Measurements from ENCODE around the gene ENOX1.

The ENOX1 gene

GRCh38 chr13:43245374-43245964 is 541.3 kb downstream of the ENOX1 start:
- H3K4me3 ChIP-seq (ENCODE audit: low read depth, low read length) = no peak overlapping the region
- no peak for TF ChIP-seq CTCF (IDR thresholded peaks at IDR 0.05; ENCODE audit: insufficient read depth, low read depth, low read length, missing control alignments)
- no peak for DNase-seq (ENCODE audit: low read depth)

DNA sequence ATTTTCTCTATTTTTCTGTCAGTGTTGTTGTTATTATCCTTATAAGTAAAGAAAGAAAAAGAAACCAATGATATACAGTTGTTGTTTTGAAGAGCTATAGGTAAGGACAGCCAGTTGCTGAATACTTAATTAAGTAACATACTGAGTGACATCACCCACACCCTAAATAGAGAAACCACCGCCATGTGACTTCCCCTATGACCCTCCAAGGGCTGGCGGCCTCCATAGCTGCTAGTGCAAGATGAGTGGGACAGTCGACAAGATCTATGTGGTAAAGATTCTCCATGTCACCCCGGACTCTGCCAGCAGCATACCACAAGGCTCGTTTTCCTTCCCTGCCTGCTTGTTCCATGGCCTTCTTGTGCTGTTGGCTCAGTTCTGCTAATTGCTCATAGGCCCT is 542.3 kb downstream of the ENOX1 start:
- no peak for DNase-seq (ENCODE audit: low read depth)
- TF ChIP-seq CTCF (IDR thresholded peaks at IDR 0.05; ENCODE audit: insufficient read depth, low read depth, low read length, missing control alignments) = no peak
- H3K4me3 ChIP-seq (ENCODE audit: low read depth, low read length) = no peak overlapping the region

DNA sequence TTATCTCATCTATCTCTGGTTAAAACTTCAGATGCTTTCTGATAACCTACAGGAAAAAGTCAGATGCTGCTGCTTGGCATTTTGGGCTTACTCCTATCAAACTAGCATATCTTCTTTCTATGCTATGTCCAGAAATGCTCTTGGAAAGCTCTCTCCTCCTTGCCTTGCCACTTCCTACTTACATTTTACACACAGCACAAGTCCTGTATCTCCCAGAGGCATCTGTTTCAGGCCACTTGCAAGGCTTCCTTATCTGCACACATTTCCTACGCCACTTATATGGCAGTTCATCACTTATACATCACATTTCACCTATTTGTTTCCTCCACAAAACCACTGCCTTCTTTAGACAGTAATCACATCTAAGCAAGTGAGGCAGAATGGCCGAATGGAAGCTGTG is 543.1 kb downstream of the ENOX1 start:
- H3K4me3 ChIP-seq (ENCODE audit: low read depth, low read length) = no peak overlapping the region
- no peak for DNase-seq (ENCODE audit: low read depth)
- no peak for TF ChIP-seq CTCF (IDR thresholded peaks at IDR 0.05; ENCODE audit: insufficient read depth, low read depth, low read length, missing control alignments)

DNA sequence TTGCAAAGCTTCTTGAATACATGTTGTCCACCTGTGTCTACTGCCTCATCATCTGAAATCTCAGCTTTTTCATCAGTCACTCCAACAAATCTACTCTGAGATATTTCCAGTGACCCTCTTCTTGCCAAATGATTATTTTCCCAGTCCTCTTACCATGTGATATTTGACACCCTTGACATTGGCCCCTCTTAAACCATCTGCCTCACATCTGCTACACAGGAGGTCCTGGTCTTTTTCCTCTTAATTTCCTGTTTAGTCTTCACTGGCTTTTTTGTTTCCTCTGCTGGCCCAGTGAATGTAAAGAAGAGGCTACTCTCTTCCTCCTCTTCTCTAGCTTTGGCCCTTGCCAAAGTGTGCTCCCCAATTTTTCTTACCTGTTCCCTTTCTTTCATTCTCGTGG is 544.7 kb downstream of the ENOX1 start:
- no peak for TF ChIP-seq CTCF (IDR thresholded peaks at IDR 0.05; ENCODE audit: insufficient read depth, low read depth, low read length, missing control alignments)
- no peak overlapping the region for H3K4me3 ChIP-seq (ENCODE audit: low read depth, low read length)
- DNase-seq (ENCODE audit: low read depth) = no peak

- peak; percentile 73 for DNase-seq (ENCODE audit: low read depth)
- TF ChIP-seq CTCF (IDR thresholded peaks at IDR 0.05; ENCODE audit: insufficient read depth, low read depth, low read length, missing control alignments) = no peak
These were observed 546.5 kb downstream of the ENOX1 start for GRCh38 chr13:43240278-43240677.

DNA sequence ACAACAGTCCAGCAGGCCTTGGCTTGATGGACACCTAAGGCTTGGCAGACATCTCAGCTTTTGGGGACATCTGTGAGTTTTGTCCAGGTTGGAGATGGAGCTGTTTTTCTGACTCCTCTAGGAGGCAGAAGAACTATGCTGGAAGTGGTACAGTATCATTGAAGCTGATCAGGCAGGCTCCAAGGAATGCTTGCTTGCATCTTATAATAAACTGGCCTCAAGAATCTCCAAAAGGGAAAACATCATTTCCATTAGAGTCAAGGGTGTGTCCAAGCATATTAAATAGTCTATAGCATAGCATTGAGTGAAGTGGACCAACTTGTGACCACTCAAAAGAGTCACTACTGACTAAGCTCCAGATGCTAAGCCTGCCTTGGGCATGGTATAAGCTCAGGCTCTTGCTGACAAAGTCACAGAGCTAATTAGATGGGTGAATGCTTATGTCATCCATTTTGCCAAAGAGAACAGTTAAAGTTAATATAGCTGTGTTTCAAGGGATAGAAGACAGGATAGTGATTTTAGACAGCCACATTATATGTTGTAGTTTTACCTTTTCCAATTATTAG is 547.4 kb downstream of the ENOX1 start:
- DNase-seq (ENCODE audit: low read depth) = no peak
- no peak for TF ChIP-seq CTCF (IDR thresholded peaks at IDR 0.05; ENCODE audit: insufficient read depth, low read depth, low read length, missing control alignments)

More at GRCh38 chr13:43240278-43240677, 546.5 kb downstream of the ENOX1 start:
- no peak overlapping the region for H3K4me3 ChIP-seq (ENCODE audit: low read depth, low read length)

More for the DNA sequence above, 547.4 kb downstream of the ENOX1 start:
- no peak overlapping the region for H3K4me3 ChIP-seq (ENCODE audit: low read depth, low read length)
